ENCODE results near the gene FBLIM1.

The FBLIM1 gene, protein sequence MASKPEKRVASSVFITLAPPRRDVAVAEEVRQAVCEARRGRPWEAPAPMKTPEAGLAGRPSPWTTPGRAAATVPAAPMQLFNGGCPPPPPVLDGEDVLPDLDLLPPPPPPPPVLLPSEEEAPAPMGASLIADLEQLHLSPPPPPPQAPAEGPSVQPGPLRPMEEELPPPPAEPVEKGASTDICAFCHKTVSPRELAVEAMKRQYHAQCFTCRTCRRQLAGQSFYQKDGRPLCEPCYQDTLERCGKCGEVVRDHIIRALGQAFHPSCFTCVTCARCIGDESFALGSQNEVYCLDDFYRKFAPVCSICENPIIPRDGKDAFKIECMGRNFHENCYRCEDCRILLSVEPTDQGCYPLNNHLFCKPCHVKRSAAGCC

DNA sequence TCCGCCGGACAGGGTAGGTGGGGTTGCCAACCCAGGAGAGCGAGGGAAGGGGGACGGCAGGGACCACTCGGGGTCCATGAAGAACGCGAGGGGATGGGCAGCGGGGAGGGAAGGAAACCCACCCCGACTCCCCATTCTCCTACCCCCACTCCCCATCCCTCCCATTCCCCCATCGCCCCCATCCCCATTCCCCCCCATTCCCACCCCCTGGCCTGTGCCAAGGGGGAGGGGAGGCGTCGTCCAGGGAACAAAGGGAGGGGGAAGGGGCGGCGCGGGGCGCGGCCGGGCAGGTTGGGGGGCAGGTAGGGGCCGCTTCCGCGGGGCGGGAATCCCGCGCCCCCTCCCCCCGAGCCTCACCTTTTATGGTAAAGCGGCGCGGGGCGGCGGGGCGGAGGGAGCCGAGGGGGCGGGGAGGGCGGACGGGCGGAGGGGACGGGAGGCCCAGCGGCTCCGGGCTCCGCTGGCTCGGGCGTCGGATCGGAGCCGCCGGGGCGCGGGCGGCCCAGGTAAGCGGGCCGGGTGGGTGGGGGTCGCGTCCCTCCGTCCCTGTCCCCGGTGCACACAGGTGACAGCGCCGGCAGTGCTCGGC is at the start of gene FBLIM1:
Gene FBLIM1 (plus strand): TSS at position 453 of the 589 bp plus-strand sequence. CDS start 6,189 bp downstream, outside the sequence.
- TF ChIP-seq, protein P1, sequence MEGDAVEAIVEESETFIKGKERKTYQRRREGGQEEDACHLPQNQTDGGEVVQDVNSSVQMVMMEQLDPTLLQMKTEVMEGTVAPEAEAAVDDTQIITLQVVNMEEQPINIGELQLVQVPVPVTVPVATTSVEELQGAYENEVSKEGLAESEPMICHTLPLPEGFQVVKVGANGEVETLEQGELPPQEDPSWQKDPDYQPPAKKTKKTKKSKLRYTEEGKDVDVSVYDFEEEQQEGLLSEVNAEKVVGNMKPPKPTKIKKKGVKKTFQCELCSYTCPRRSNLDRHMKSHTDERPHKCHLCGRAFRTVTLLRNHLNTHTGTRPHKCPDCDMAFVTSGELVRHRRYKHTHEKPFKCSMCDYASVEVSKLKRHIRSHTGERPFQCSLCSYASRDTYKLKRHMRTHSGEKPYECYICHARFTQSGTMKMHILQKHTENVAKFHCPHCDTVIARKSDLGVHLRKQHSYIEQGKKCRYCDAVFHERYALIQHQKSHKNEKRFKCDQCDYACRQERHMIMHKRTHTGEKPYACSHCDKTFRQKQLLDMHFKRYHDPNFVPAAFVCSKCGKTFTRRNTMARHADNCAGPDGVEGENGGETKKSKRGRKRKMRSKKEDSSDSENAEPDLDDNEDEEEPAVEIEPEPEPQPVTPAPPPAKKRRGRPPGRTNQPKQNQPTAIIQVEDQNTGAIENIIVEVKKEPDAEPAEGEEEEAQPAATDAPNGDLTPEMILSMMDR (IDR thresholded peaks at IDR 0.05; ENCODE audit: control extremely low read depth, extremely low read depth, low read depth, missing control alignments): no peak
- ChIA-PET CTCF (no interaction called here), POLR2A (no interaction called here)
- no peak for DNase-seq (ENCODE audit: extremely low spot score)

DNA sequence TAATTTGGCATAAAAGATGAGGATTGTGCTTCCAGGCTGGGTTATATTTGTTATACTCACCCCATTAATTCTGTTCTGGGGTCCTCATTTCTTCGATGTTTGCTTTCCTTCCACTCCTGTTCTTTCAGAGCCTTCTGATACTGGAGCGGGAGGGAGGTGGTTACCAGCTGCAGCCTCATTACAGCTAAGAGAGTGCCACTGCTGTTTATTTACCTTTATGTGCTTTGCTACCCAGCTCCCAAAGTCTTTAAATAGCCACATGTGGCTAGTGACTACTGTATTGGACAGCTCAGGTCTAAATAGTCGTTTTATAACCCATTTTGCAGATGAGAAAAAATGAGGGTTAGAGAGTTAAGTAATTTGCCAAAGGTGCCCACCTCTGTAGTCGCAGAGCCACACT is 49.4 kb upstream of the FBLIM1 start:
- POLR2A ChIA-PET: no interaction called here
- TF ChIP-seq, protein P1 (IDR thresholded peaks at IDR 0.05; ENCODE audit: control extremely low read depth, extremely low read depth, low read depth, missing control alignments): no peak
- CTCF ChIA-PET: interaction anchor here (1.5 to 3.3 kb wide), 2 partner anchors 12 to 55 kb away, joined by 4 to 9 read pairs; no protein-coding TSS in a partner anchor
- no peak for DNase-seq (ENCODE audit: extremely low spot score)

DNA sequence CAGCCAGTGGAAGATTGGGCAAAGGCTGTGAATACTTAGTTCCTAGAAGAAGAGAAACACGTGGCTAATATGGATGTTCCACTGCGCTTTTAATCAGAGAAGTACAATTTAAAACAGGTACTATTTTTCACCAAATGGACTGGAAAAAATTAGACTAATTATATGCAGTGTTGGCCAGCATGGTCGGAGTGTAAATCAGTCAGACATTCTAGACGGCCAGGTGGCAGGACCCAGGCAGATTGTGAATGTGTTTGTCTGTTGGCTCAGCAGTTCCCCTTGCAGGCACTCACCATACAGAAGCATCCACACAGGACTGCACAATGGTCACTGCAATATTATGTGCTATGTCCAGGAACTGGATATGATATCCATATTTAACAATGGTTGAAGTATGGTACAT is 46.4 kb upstream of the FBLIM1 start:
- TF ChIP-seq, protein P1 (IDR thresholded peaks at IDR 0.05; ENCODE audit: control extremely low read depth, extremely low read depth, low read depth, missing control alignments): no peak
- no peak for DNase-seq (ENCODE audit: extremely low spot score)
- ChIA-PET CTCF (interaction anchor here (1.0 to 3.3 kb wide), 2 partner anchors 10 to 14 kb away, joined by 5 to 9 read pairs; no protein-coding TSS in a partner anchor), POLR2A (no interaction called here)

DNA sequence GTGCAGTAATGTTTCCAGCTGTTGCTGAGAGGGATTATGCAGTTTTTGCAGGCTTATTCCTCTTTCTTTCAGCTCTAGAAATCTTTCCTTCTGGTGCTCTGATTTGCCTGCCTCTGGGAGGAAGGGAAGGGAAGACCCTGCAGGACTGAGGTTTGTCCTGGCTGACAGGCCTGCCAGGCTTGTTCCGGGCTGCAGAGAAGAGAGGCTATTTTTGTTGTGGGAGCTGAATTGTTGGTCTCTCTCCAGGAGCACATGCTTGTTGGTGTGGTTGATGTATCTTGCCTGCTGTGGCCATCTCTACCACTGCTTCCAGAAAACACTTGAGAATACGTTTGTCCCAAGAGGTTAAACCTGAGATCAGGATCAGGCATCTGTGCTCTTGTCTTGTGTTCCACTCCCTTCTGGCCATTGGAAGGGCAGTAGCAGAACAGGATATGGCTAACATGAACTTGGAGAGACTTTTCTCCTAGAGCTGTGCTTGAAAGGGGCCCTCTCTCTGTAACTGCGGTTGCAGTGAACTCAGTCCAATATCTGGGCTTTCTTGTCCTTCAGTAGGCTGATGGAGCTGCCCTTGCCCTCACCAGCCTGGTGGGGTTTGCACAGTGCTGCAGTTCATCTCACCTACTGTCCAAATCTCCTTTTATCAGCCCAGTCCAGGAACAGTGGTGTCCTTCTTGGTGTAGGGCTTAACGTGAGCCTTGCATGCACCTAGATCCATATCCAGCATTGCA is 44.0 kb upstream of the FBLIM1 start:
- ChIA-PET CTCF (no interaction called here), POLR2A (interaction anchor here (0.7 kb wide), 1 partner anchor 18 kb away, joined by 3 read pairs; no protein-coding TSS in a partner anchor)
- TF ChIP-seq, protein P1 (IDR thresholded peaks at IDR 0.05; ENCODE audit: control extremely low read depth, extremely low read depth, low read depth, missing control alignments): no peak
- DNase-seq (ENCODE audit: extremely low spot score): no peak

DNA sequence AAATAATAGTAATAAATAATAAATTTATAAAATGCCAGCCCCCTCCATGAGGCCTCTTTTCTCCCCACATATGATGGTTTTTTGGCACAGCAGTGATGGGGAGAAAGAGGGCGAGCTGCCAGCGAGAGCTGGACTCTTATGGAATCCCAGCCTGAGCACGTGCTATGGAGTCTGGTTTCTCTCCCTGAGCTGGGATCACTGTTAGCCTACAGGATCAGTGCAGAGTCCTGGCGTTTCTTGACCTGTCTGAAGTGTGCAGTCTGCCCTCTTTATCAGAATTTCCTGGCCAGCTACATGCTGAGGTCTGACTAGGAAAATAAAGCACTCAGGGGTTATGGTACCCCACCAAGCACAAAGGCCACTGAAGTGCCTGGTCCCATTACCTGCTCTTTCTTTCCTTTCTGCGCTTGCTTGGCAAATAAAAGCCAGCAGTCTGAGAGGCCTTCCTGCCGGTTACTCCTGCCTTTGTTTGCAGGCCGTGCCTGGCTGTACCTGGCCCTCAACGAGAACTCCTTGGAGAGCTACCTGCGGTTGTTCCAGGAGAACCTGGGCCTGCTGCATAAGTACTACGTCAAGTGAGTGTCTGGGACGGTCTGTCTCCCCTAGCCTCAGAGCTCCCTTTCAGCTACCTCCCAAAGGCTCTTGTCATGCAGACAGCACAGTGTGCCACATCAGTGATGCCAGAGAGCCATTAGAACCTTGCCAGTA is 41.0 kb upstream of the FBLIM1 start:
- ChIA-PET CTCF (interaction anchor here (1.1 to 1.4 kb wide), 3 partner anchors 9 to 15 kb away, joined by 3 read pairs; no protein-coding TSS in a partner anchor), POLR2A (interaction anchor here (0.5 to 0.6 kb wide), 2 partner anchors 16 to 113 kb away, joined by 3 read pairs; no protein-coding TSS in a partner anchor)
- TF ChIP-seq, protein P1 (IDR thresholded peaks at IDR 0.05; ENCODE audit: control extremely low read depth, extremely low read depth, low read depth, missing control alignments): no peak
- no peak for DNase-seq (ENCODE audit: extremely low spot score)

DNA sequence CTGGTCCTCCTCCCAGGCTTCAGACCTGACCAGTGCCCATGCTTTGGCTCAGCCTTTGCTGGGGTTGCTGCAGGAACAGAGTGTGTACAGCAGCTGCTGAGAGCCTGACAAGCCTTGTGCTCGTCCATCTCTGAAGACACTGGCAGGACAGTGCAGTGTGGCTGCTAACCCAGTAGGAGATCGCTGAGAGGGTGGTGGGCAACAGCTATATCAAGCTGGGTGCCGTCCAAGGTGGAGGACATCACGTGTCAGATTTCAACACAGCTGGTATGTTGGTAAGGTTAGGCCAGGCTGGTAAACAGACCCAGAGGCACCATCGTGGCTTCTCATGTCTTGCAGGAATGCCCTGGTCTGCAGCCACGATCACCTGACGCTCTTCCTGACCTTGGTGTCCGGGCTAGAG is 40.4 kb upstream of the FBLIM1 start:
- DNase-seq (ENCODE audit: extremely low spot score): no peak
- ChIA-PET POLR2A (no interaction called here), CTCF (interaction anchor here (1.1 to 1.4 kb wide), 4 partner anchors 8 to 14 kb away, joined by 3 read pairs; no protein-coding TSS in a partner anchor)
- TF ChIP-seq, protein P1 (IDR thresholded peaks at IDR 0.05; ENCODE audit: control extremely low read depth, extremely low read depth, low read depth, missing control alignments): no peak
